ENCODE data around the gene TRAM2. TPM values are rescaled to one million over a fixed set of nuclear protein-coding genes. Genes with fewer than 3 reads are reported as not detected.

Gene TRAM2
- total RNA-seq, 6 experiments from 2014 or later, result 16.1 to 24.8 (median 17.8) TPM

DNA sequence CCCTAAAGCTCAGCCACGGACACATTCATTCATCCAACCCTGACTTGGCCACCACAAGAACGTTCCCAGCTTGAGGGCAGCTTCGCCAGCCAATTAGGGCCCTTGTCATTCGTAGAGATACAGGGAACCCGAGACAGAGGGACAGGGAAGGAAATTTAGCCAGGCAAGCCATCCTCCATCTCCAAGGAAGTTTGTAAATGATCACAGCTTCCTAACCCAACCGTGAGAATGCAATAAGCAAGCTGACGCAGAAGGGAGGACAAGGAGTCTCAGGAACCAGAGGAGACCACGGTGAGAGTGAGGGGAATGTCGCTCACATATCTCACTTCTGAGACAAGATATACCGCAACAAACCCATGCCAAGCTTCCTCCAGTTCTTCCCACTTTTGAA lies 1.4 kb downstream of the TRAM2 start:
- Histone ChIP-seq H3K27me3 (no peaks in the 10 kb centered on the region), H3K4me3 (peak overlapping the region; percentile 77 to 90 (median 83)), H3K9me3 (no peaks in the 10 kb centered on the region), H3K27ac (peak overlapping the region; percentile 64 to 97 (median 65)), H3K36me3 (no peaks in the 10 kb centered on the region), H3K4me1 (peaks cover 0 to 17% (median 3%) of the 10 kb centered on the region in 4 donors)
- DNase-seq (no peak), ATAC-seq (no peak)
- TF ChIP-seq, protein P1, sequence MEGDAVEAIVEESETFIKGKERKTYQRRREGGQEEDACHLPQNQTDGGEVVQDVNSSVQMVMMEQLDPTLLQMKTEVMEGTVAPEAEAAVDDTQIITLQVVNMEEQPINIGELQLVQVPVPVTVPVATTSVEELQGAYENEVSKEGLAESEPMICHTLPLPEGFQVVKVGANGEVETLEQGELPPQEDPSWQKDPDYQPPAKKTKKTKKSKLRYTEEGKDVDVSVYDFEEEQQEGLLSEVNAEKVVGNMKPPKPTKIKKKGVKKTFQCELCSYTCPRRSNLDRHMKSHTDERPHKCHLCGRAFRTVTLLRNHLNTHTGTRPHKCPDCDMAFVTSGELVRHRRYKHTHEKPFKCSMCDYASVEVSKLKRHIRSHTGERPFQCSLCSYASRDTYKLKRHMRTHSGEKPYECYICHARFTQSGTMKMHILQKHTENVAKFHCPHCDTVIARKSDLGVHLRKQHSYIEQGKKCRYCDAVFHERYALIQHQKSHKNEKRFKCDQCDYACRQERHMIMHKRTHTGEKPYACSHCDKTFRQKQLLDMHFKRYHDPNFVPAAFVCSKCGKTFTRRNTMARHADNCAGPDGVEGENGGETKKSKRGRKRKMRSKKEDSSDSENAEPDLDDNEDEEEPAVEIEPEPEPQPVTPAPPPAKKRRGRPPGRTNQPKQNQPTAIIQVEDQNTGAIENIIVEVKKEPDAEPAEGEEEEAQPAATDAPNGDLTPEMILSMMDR (IDR thresholded peaks at IDR 0.05), result no peak
- no peak for TF ChIP-seq POLR2A (IDR thresholded peaks at IDR 0.05)
- intact Hi-C loops (cut with DNase I), result no loop called here
- WGBS (ENCODE audit: insufficient coverage, low coverage, low lambda C conversion rate, missing lambda C conversion rate), result 59% methylated on average over 9 of the region's 10 CpGs

GRCh38 chr6:52574709-52575501 lies 2.0 kb downstream of the TRAM2 start:
- no peak for TF ChIP-seq POLR2A (IDR thresholded peaks at IDR 0.05)
- TF ChIP-seq, protein P1 (IDR thresholded peaks at IDR 0.05), result no peak
- H3K4me3 ChIP-seq, result peak overlapping the region; percentile 77 to 90 (median 83)
- DNase-seq, result no peak
- H3K9me3 ChIP-seq, result no peaks in the 10 kb centered on the region
- H3K27ac ChIP-seq, result peak overlapping the region in 2 of 3 donors; percentile 64 to 97
- WGBS (ENCODE audit: insufficient coverage, low coverage, low lambda C conversion rate, missing lambda C conversion rate), result 54% methylated on average over 13 of the region's 13 CpGs
- no peak for ATAC-seq
- no peaks in the 10 kb centered on the region for H3K27me3 ChIP-seq
- intact Hi-C loops (cut with DNase I), result no loop called here
- no peaks in the 10 kb centered on the region for H3K36me3 ChIP-seq
- peaks cover 0 to 17% (median 3%) of the 10 kb centered on the region in 4 donors for H3K4me1 ChIP-seq

- H3K27me3 ChIP-seq, result no peaks in the 10 kb centered on the region
- H3K9me3 ChIP-seq, result no peaks in the 10 kb centered on the region
- no peak for ATAC-seq
- TF ChIP-seq, protein P1 (IDR thresholded peaks at IDR 0.05), result no peak
- TF ChIP-seq POLR2A (IDR thresholded peaks at IDR 0.05), result no peak
- no peak for DNase-seq
- WGBS (ENCODE audit: insufficient coverage, low coverage, low lambda C conversion rate, missing lambda C conversion rate), result 53% methylated on average over 2 of the region's 2 CpGs
- peaks cover 0 to 17% (median 3%) of the 10 kb centered on the region in 4 donors for H3K4me1 ChIP-seq
- intact Hi-C loops (cut with DNase I), result no loop called here
- H3K4me3 ChIP-seq, result no peak overlapping the region
- H3K36me3 ChIP-seq, result no peaks in the 10 kb centered on the region
- peak overlapping the region in 1 of 3 donors; percentile 13 for H3K27ac ChIP-seq
Observed at GRCh38 chr6:52573295-52573694, 3.6 kb downstream of the TRAM2 start.

GRCh38 chr6:52572536-52572935 lies 4.3 kb downstream of the TRAM2 start:
- no peaks in the 10 kb centered on the region for H3K27me3 ChIP-seq
- TF ChIP-seq POLR2A (IDR thresholded peaks at IDR 0.05), result no peak
- 80% methylated on average over 1 of the region's 4 CpGs for WGBS (ENCODE audit: insufficient coverage, low coverage, low lambda C conversion rate, missing lambda C conversion rate)
- H3K27ac ChIP-seq, result peak overlapping the region in 1 of 3 donors; percentile 13
- DNase-seq, result no peak
- intact Hi-C loops (cut with DNase I), result no loop called here
- peaks cover 0 to 24% (median 7%) of the 10 kb centered on the region in 4 donors for H3K4me1 ChIP-seq
- no peak for ATAC-seq
- no peaks in the 10 kb centered on the region for H3K36me3 ChIP-seq
- no peak overlapping the region for H3K4me3 ChIP-seq
- no peaks in the 10 kb centered on the region for H3K9me3 ChIP-seq

- DNase-seq, result no peak
- no peak for ATAC-seq
- H3K36me3 ChIP-seq, result no peaks in the 10 kb centered on the region
- H3K4me1 ChIP-seq, result peaks cover 0 to 35% (median 14%) of the 10 kb centered on the region in 4 donors
- no peak for TF ChIP-seq POLR2A (IDR thresholded peaks at IDR 0.05)
- TF ChIP-seq, protein P1 (IDR thresholded peaks at IDR 0.05), result no peak
- WGBS (ENCODE audit: insufficient coverage, low coverage, low lambda C conversion rate, missing lambda C conversion rate), result 87% methylated on average over 8 of the region's 10 CpGs
- H3K27ac ChIP-seq, result no peak overlapping the region
- H3K9me3 ChIP-seq, result no peaks in the 10 kb centered on the region
- no peaks in the 10 kb centered on the region for H3K27me3 ChIP-seq
- H3K4me3 ChIP-seq, result no peak overlapping the region
- intact Hi-C loops (cut with DNase I), result no loop called here
Observed at GRCh38 chr6:52571099-52571755, 5.6 kb downstream of the TRAM2 start.

Data from right lobe of liver (tissue), 6 donors.